Gastroesophageal sphincter (tissue), 4 donors: ENCODE measurements around the gene TTLL9. TPM values are rescaled to one million over a fixed set of nuclear protein-coding genes. Genes with fewer than 3 reads are reported as not detected.

Source experiments
- ATAC-seq: fragments of 150-250 bp; one replicate; pipeline ENCODE4 v1.9.1; 2016; ENCODE audit warnings: mild to moderate bottlenecking, moderate library complexity
- H3K27ac ChIP-seq, 4 donors: fragments of 200-600 bp; sonication (generic) in 3 of 4; 1 replicate in 3 of 4; 2 replicates in 1 of 4; pipeline ENCODE4 v1.5.1; 2016 to 2019
- H3K27me3 ChIP-seq: fragments of 200-600 bp; sonication (generic); one replicate; pipeline ENCODE4 v1.5.1; 2019
- H3K36me3 ChIP-seq, 2 donors: fragments of 200-600 bp; sonication (generic); one replicate each; pipeline ENCODE4 v1.5.1; 2019; ENCODE audit warnings: control low read depth in 1 of 2
- H3K4me1 ChIP-seq, 3 donors: fragments of 200-600 bp; sonication (generic); 1 replicate in 2 of 3; 2 replicates in 1 of 3; pipeline ENCODE4 v1.5.1; 2016 to 2019; ENCODE audit warnings: control low read depth in 2 of 3
- H3K4me3 ChIP-seq, 2 donors: fragments of 200-600 bp; sonication (generic); one replicate each; pipeline ENCODE4 v1.5.1; 2019; ENCODE audit warnings: mild to moderate bottlenecking in 1 of 2, moderate library complexity in 1 of 2
- H3K9me3 ChIP-seq, 3 donors: fragments of 200-600 bp; sonication (generic); one replicate each; pipeline ENCODE4 v1.5.1; 2017 to 2019; ENCODE audit warnings: control low read depth in 2 of 3
- CTCF ChIP-seq, 4 experiments: fragments of 200-600 bp in 2 of 4; fragments of 450-650 bp in 2 of 4; sonication (generic) in 1 of 4; IDR thresholded peaks; one replicate each; pipeline ENCODE4 v1.5.1; 2017 to 2019; ENCODE audit warnings: antibody characterized with exemption in 4 of 4, mild to moderate bottlenecking in 2 of 4, moderate library complexity in 2 of 4
- EP300 ChIP-seq: sonication (generic); formaldehyde crosslinking; IDR thresholded peaks from one replicate; pipeline ENCODE4 v1.6.1; 2017; ENCODE audit warnings: antibody characterized with exemption, mild to moderate bottlenecking
- POLR2A ChIP-seq, 2 donors: fragments of 450-650 bp; IDR thresholded peaks; one replicate each; pipeline ENCODE4 v1.6.1; 2017; ENCODE audit warnings: antibody characterized with exemption in 2 of 2, mild to moderate bottlenecking in 2 of 2, moderate library complexity in 1 of 2
- POLR2AphosphoS5 ChIP-seq: sonication (generic); formaldehyde crosslinking; IDR thresholded peaks from one replicate; pipeline ENCODE4 v1.6.1; 2017; ENCODE audit warnings: antibody characterized with exemption
- WGBS, 2 donors: methylation state at CpG; one replicate each; pipeline ENCODE4 v1.1.5; 2018; ENCODE audit warnings: low coverage in 1 of 2; 5-methylcytosine and 5-hydroxymethylcytosine counted together
- total RNA-seq, 4 donors: library from RNA; depleted of rRNA; stranded (reverse); fragments of >200 nt; gene quantifications; one replicate each; pipeline ENCODE4 v1.1.0, GENCODE V29; 2016

Gene TTLL9
- total RNA-seq, 4 donors from 2014 or later, result 0.47 TPM; not detected in 3

DNA sequence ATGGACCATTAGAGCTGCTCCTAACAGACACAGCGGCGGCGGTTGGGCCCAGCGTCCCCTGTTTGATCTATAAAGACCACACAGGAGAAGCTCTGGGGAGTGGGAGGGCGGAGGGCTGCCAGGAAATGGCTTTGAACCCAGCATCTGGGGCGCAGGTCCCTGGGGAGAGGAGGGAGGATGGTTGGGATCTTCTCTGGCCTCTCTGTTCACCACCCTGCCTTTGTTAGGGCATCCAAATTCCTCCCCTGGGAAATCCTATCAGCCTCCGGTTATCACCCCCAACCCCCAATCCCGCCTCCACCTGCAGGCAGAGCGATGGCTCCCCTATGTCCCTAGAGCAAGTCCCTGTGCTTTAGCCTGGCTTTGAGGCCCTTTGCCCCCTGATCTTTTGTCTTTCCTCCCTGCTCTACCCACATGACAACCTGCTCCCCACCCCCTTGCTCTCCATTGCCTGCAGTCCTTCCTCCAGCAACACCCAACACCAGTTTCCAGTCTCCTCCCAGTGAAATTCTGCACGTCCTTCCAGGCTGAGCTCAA lies 104.6 kb downstream of the TTLL9 start:
- no peaks in the 10 kb centered on the region for H3K36me3 ChIP-seq
- 0 to 21% methylated on average over 1 to 4 of the region's 10 CpGs for WGBS, 2 donors
- no peak overlapping the region for H3K4me3 ChIP-seq
- H3K9me3 ChIP-seq, result no peaks in the 10 kb centered on the region
- no peaks in the 10 kb centered on the region for H3K4me1 ChIP-seq
- H3K27me3 ChIP-seq, result peaks cover 79% of the 10 kb centered on the region
- ATAC-seq, result no peak
- H3K27ac ChIP-seq, result no peak overlapping the region
- no peak for TF ChIP-seq CTCF (IDR thresholded peaks at IDR 0.05)
- TF ChIP-seq EP300, result no peak
- TF ChIP-seq POLR2A (IDR thresholded peaks at IDR 0.05), result no peak
- TF ChIP-seq POLR2AphosphoS5, result no peak

DNA sequence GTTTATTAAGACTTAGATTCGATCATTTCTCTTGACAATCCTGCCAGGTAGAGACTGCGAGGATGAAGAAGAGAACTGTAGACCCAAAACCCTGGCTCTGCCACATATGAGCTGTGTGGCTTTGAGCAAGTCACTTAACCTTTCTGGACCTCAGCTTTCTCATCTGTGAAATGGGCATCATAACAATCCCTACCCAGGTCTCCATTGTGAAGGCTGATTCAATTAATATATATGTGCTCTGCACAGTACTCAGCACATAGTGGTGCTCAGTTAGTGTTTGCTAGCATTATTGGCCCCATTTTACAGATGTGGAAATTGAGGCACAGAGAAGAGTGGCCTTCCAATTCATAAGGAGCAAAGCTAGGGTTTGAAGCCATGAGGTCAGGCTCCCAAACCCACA lies 105.4 kb downstream of the TTLL9 start:
- H3K4me1 ChIP-seq, result no peaks in the 10 kb centered on the region
- TF ChIP-seq POLR2AphosphoS5 (no peak), POLR2A (IDR thresholded peaks at IDR 0.05) (no peak), CTCF (IDR thresholded peaks at IDR 0.05) (no peak), EP300 (no peak)

GRCh38 chr20:31977080-31977479 lies 106.6 kb downstream of the TTLL9 start:
- no peak for ATAC-seq
- TF ChIP-seq CTCF (IDR thresholded peaks at IDR 0.05), result no peak
- TF ChIP-seq EP300, result no peak
- no peak for TF ChIP-seq POLR2AphosphoS5
- TF ChIP-seq POLR2A (IDR thresholded peaks at IDR 0.05), result no peak
- WGBS, 2 donors, result 91 to 100% methylated on average over 1 to 4 of the region's 4 CpGs
- peaks cover 88% of the 10 kb centered on the region for H3K27me3 ChIP-seq
- H3K4me3 ChIP-seq, result no peak overlapping the region
- no peaks in the 10 kb centered on the region for H3K4me1 ChIP-seq
- H3K9me3 ChIP-seq, result no peaks in the 10 kb centered on the region
- no peaks in the 10 kb centered on the region for H3K36me3 ChIP-seq
- H3K27ac ChIP-seq, result no peak overlapping the region

More for the DNA sequence above, 105.4 kb downstream of the TTLL9 start:
- no peak overlapping the region for H3K27ac ChIP-seq
- H3K27me3 ChIP-seq, result peaks cover 85% of the 10 kb centered on the region
- H3K9me3 ChIP-seq, result no peaks in the 10 kb centered on the region
- WGBS, 2 donors, result 82 to 92% methylated on average over 2 of the region's 2 CpGs
- H3K36me3 ChIP-seq, result no peaks in the 10 kb centered on the region
- no peak for ATAC-seq
- no peak overlapping the region for H3K4me3 ChIP-seq

DNA sequence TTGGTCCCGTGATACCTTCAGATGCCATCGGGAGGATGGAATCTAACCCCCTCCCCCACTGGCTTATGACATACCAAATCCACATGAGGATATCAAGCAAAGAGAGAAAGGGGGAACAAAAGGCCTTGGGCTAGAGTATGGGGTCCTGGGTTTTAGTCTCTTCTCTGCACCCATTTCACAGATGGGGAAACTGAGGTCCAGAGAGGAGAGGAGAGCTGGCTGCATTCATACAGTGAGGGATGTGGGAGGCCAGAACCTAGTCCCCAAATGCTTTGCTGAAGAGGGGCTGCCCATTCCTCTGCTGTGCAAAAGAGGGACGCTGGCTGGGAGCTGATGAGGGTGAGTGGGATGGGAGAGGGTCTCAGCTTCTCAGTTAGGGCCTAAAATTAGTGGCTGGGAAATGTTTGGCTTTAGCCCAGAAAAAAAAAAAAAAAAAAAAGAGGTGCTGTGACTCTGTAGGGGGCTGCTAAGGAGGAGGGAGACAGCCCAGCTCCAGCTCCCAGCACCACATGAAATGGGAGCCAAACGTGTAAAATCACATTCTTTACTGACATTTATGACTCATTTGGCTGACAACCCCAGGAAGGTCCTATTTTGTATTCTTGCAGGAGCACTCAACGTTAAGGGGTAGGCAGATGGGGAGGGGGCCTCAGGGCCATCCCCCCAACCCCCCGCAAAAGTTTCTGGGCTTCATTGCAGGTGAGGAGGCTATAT lies 109.4 kb downstream of the TTLL9 start:
- no peaks in the 10 kb centered on the region for H3K4me1 ChIP-seq
- H3K27ac ChIP-seq, result no peak overlapping the region
- H3K9me3 ChIP-seq, result no peaks in the 10 kb centered on the region
- H3K4me3 ChIP-seq, result no peak overlapping the region
- WGBS, 2 donors, result 0 to 30% methylated on average over 1 to 4 of the region's 6 CpGs
- TF ChIP-seq POLR2A (IDR thresholded peaks at IDR 0.05) (no peak), CTCF (IDR thresholded peaks at IDR 0.05) (no peak), EP300 (no peak), POLR2AphosphoS5 (no peak)
- no peaks in the 10 kb centered on the region for H3K36me3 ChIP-seq
- no peak for ATAC-seq
- peaks cover 71% of the 10 kb centered on the region for H3K27me3 ChIP-seq

- H3K27ac ChIP-seq, result no peak overlapping the region
These were observed 111.3 kb downstream of the TTLL9 start for GRCh38 chr20:31981784-31982183.

More at GRCh38 chr20:31981784-31982183, 111.3 kb downstream of the TTLL9 start:
- H3K4me3 ChIP-seq, result no peak overlapping the region
- 65 to 93% methylated on average over 2 of the region's 2 CpGs for whole genome bisulfite sequencing, 2 donors
- no peaks in the 10 kb centered on the region for H3K36me3 ChIP-seq
- ATAC-seq, result no peak
- no peaks in the 10 kb centered on the region for H3K4me1 ChIP-seq
- TF ChIP-seq EP300 (no peak), POLR2A (IDR thresholded peaks at IDR 0.05) (no peak), POLR2AphosphoS5 (no peak), CTCF (IDR thresholded peaks at IDR 0.05) (no peak)
- peaks cover 51% of the 10 kb centered on the region for H3K27me3 ChIP-seq
- H3K9me3 ChIP-seq, result no peaks in the 10 kb centered on the region
